Sigmoid colon (tissue), 7 donors: Measurements from ENCODE around the gene COL5A2. TPM values are rescaled to one million over a fixed set of nuclear protein-coding genes. Genes with fewer than 3 reads are reported as not detected.
A peak's percentile ranks its signal among the peaks of the same experiment; 100 is the strongest.

Experiments used
- DNase-seq: peaks from one replicate; pipeline ENCODE4 v3.0.0-alpha.2; 2019
- H3K27ac ChIP-seq, 4 donors: fragments of 200-600 bp; sonication (generic); one replicate each; pipeline ENCODE4 v1.5.1; 2016 to 2019; ENCODE audit warnings: mild to moderate bottlenecking in 1 of 4
- H3K27me3 ChIP-seq, 3 donors: fragments of 200-600 bp; sonication (generic); one replicate each; pipeline ENCODE4 v1.5.1; 2019; ENCODE audit warnings: mild to moderate bottlenecking in 1 of 3
- H3K36me3 ChIP-seq, 4 donors: fragments of 200-600 bp; sonication (generic); one replicate each; pipeline ENCODE4 v1.5.1; 2016 to 2019
- H3K4me1 ChIP-seq, 4 donors: fragments of 200-600 bp; sonication (generic); one replicate each; pipeline ENCODE4 v1.5.1; 2017 to 2019
- H3K4me3 ChIP-seq, 4 donors: fragments of 200-600 bp; sonication (generic); one replicate each; pipeline ENCODE4 v1.5.1; 2017 to 2019; ENCODE audit warnings: mild to moderate bottlenecking in 2 of 4, moderate library complexity in 1 of 4
- H3K9me3 ChIP-seq, 4 donors: fragments of 200-600 bp in 3 of 4; sonication (generic) in 3 of 4; one replicate each; pipeline versions ENCODE4 v1.5.1 to v1.6.1; 2013 to 2019
- CTCF ChIP-seq, 4 experiments: fragments of 450-650 bp in 3 of 4; fragments of 200-600 bp in 1 of 4; IDR thresholded peaks; one replicate each; pipeline ENCODE4 v1.5.1; 2016 to 2019; ENCODE audit warnings: antibody characterized with exemption in 4 of 4, mild to moderate bottlenecking in 3 of 4, moderate library complexity in 2 of 4
- EP300 ChIP-seq, 4 donors: sonication (generic); formaldehyde crosslinking; IDR thresholded peaks; one replicate each; pipeline ENCODE4 v1.6.1; 2017; ENCODE audit warnings: antibody characterized with exemption in 4 of 4
- POLR2A ChIP-seq, 2 donors: fragments of 450-650 bp; IDR thresholded peaks; one replicate each; pipeline ENCODE4 v1.6.1; 2016; ENCODE audit warnings: antibody characterized with exemption in 2 of 2, mild to moderate bottlenecking in 2 of 2, moderate library complexity in 2 of 2
- POLR2AphosphoS5 ChIP-seq, 4 donors: sonication (generic); formaldehyde crosslinking; IDR thresholded peaks; one replicate each; pipeline ENCODE4 v1.6.1; 2017; ENCODE audit warnings: antibody characterized with exemption in 4 of 4
- whole genome bisulfite sequencing, 2 donors: extraction: QIAGEN DNeasy Blood & Tissue Kit; methylation state at CpG; one replicate each; pipeline ENCODE4 v1.1.7; 2013; 5-methylcytosine and 5-hydroxymethylcytosine counted together
- intact Hi-C: fragments of 100-400 bp; cut with DNase I; formaldehyde crosslinking; loops from one replicate; pipeline ENCODE4 v1.15.1; 2023
- polyA plus RNA-seq, 3 donors: library from polyadenylated mRNA; stranded (reverse); fragments of 200-250 nt; gene quantifications; one replicate each; pipeline ENCODE4 v1.2.3, GENCODE V29; 2013
- total RNA-seq, 4 donors: library from RNA; depleted of rRNA; stranded (reverse); fragments of >200 nt; gene quantifications; one replicate each; pipeline ENCODE4 v1.1.0, GENCODE V29; 2016
- donor health status: healthy with polysubstance abuse.
- donor health status: Bipolar disorder and iron deficiency.
- donor health status: healthy.

Gene COL5A2
- total and polyA plus RNA-seq, 7 donors = 3.6 to 164 (median 60.9) TPM

DNA sequence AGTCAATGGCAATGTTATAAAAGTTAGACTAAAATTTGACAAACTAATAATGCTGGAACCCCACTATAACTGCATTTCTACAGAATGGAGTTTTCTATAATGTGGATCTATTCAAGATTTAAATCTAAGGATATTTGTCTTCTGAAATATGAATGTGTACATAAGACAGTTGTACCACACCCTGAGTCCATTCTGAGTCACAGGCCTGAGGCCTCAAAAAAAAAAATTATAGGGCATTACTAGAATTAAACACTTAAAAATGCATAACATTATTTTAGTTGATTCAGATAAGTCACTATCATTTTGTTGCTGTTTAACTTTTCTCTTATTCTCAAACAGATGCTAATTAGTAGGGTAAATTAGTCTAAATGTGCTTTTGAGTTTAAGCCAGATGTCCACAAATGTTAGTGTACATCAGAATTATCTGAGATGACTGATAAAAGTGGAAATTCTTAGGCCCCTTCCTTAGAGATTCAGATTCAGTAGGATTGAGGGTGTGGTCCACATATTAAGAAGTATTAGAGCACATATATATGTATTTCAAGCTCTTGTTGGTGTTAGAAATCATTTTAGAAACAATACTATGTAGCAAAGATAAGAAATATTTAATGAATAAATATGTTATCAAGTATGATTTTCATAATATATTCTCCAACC lies 42.4 kb upstream of the COL5A2 start:
- no peaks in the 10 kb centered on the region for H3K36me3 ChIP-seq
- H3K27ac ChIP-seq = peak overlapping the region in 3 of 4 donors; percentile 33 to 53 (median 51)
- no peaks in the 10 kb centered on the region for H3K9me3 ChIP-seq
- peaks cover 0 to 15% (median 13%) of the 10 kb centered on the region in 4 donors for H3K4me1 ChIP-seq
- DNase-seq = no peak
- no peak overlapping the region for H3K4me3 ChIP-seq
- intact Hi-C loops = no loop called here
- no peak for TF ChIP-seq POLR2A (IDR thresholded peaks at IDR 0.05)
- no peak for TF ChIP-seq CTCF (IDR thresholded peaks at IDR 0.05)
- no peak for TF ChIP-seq EP300 (IDR thresholded peaks at IDR 0.05)
- no peak for TF ChIP-seq POLR2AphosphoS5 (IDR thresholded peaks at IDR 0.05)
- H3K27me3 ChIP-seq = no peaks in the 10 kb centered on the region

- no peak for TF ChIP-seq POLR2A (IDR thresholded peaks at IDR 0.05)
- no peak for TF ChIP-seq EP300 (IDR thresholded peaks at IDR 0.05)
- no peak for TF ChIP-seq POLR2AphosphoS5 (IDR thresholded peaks at IDR 0.05)
- TF ChIP-seq CTCF (IDR thresholded peaks at IDR 0.05) = no peak
- intact Hi-C loops = no loop called here
- DNase-seq = no peak
- no peaks in the 10 kb centered on the region for H3K36me3 ChIP-seq
- WGBS, 2 donors = 70 to 77% methylated on average over 2 of the region's 2 CpGs
- H3K4me1 ChIP-seq = peaks cover 0 to 15% (median 14%) of the 10 kb centered on the region in 4 donors
- no peak overlapping the region for H3K4me3 ChIP-seq
- no peaks in the 10 kb centered on the region for H3K9me3 ChIP-seq
- no peaks in the 10 kb centered on the region for H3K27me3 ChIP-seq
- no peak overlapping the region for H3K27ac ChIP-seq
Observed at GRCh38 chr2:189218236-189218635, 38.7 kb upstream of the COL5A2 start.

GRCh38 chr2:189217541-189217940 lies 38.0 kb upstream of the COL5A2 start:
- no peak for DNase-seq
- no peak overlapping the region for H3K4me3 ChIP-seq
- WGBS, 2 donors = 67 to 86% methylated on average over 6 of the region's 6 CpGs

DNA sequence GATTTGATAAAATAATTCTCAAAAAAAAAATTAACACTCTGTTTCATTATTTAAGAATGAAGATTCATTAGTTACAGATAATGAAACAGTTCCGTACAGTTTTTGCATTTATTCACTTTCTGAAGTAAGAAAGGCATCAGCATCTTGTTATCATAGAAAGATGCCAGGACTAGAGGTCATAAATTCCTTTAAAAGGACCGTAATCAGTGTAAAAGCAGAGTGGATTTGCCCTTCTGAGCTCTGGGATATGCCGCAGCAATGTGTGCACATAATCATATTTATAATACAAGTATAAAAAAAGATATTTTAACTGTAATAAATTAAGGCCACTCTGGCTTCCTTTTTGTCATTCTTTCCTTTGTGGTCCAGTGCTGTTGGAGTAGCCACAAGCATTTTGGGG lies 37.5 kb upstream of the COL5A2 start:
- Histone ChIP-seq H3K27ac (no peak overlapping the region), H3K4me1 (peaks cover 0 to 10% (median 6%) of the 10 kb centered on the region in 4 donors), H3K9me3 (no peaks in the 10 kb centered on the region), H3K36me3 (no peaks in the 10 kb centered on the region), H3K27me3 (no peaks in the 10 kb centered on the region), H3K4me3 (no peak overlapping the region)
- no peak for DNase-seq
- TF ChIP-seq POLR2AphosphoS5 (IDR thresholded peaks at IDR 0.05) (no peak), POLR2A (IDR thresholded peaks at IDR 0.05) (no peak), CTCF (IDR thresholded peaks at IDR 0.05) (no peak), EP300 (IDR thresholded peaks at IDR 0.05) (no peak)
- 84 to 88% methylated on average over 3 of the region's 3 CpGs for WGBS, 2 donors
- intact Hi-C loops = no loop called here

More at GRCh38 chr2:189217541-189217940, 38.0 kb upstream of the COL5A2 start:
- Histone ChIP-seq H3K4me1 (peaks cover 0 to 13% (median 11%) of the 10 kb centered on the region in 4 donors), H3K9me3 (no peaks in the 10 kb centered on the region), H3K27ac (no peak overlapping the region), H3K36me3 (no peaks in the 10 kb centered on the region), H3K27me3 (no peaks in the 10 kb centered on the region)
- intact Hi-C loops = no loop called here
- TF ChIP-seq CTCF (IDR thresholded peaks at IDR 0.05) (no peak), POLR2A (IDR thresholded peaks at IDR 0.05) (no peak), POLR2AphosphoS5 (IDR thresholded peaks at IDR 0.05) (no peak), EP300 (IDR thresholded peaks at IDR 0.05) (no peak)

DNA sequence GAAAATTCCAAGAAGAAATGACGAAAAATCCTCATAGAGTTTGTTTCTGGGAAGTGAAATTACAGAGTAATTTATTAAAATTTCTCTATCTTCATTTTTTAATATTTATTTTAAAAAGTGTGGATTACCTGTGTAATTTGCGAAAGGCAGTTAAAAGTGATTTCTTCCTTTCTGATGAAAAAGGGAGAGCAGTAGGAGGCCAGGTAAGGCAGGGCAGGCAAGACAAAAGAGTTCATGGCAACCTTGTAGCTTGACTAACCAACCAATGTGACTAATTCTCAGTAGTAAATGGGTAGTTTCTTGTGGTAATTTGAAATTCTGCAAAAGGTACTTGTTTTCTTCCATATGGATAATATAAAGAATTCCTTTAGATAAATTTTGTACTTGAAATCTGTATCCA lies 34.9 kb upstream of the COL5A2 start:
- no peak for TF ChIP-seq EP300 (IDR thresholded peaks at IDR 0.05)
- no peak for TF ChIP-seq CTCF (IDR thresholded peaks at IDR 0.05)
- no peak for TF ChIP-seq POLR2A (IDR thresholded peaks at IDR 0.05)
- TF ChIP-seq POLR2AphosphoS5 (IDR thresholded peaks at IDR 0.05) = no peak
- H3K4me1 ChIP-seq = peaks cover 0 to 27% (median 19%) of the 10 kb centered on the region in 4 donors
- 92 to 97% methylated on average over 2 of the region's 2 CpGs for WGBS, 2 donors
- H3K4me3 ChIP-seq = no peak overlapping the region
- intact Hi-C loops = loop anchor here (5.0 kb wide), 1 partner anchor 37 kb away; the partner anchor contains the start of gene COL5A2
- no peaks in the 10 kb centered on the region for H3K36me3 ChIP-seq
- H3K9me3 ChIP-seq = no peaks in the 10 kb centered on the region
- no peaks in the 10 kb centered on the region for H3K27me3 ChIP-seq
- no peak overlapping the region for H3K27ac ChIP-seq
- no peak for DNase-seq
